A549 (cell line): Measurements from ENCODE around the gene WBP11. TPM values are rescaled to one million over a fixed set of nuclear protein-coding genes. Genes with fewer than 3 reads are reported as not detected.

Experiments
- ATAC-seq, 2 experiments: fragments of 200-7000 bp in 1 of 2; fragments of >200 bp in 1 of 2; cut with Nextera tagmentation in 1 of 2; cut with Tn5 transposase in 1 of 2; 3 replicates each; pipeline versions ENCODE4 v1.8.0 to v1.9.1; 2018 to 2020; ENCODE audit warnings: mild to moderate bottlenecking in 1 of 2, moderate library complexity in 1 of 2
- CTCF ChIA-PET: fragments of 300-600 bp; sonication (Branson Sonifier 250); formaldehyde crosslinking; extraction: SDS; loops from one replicate; lab custom pipeline; 2021; ENCODE audit warnings: antibody characterized with exemption, inconsistent platforms; lab: Yijun Ruan, JAX
- POLR2A ChIA-PET: fragments of 350-600 bp; formaldehyde crosslinking; extraction: SDS; loops from one replicate; lab custom pipeline; 2021; ENCODE audit warnings: antibody characterized with exemption, inconsistent platforms; lab: Yijun Ruan, JAX
- DNase-seq, 2 experiments: peaks; one replicate each; pipeline versions ENCODE4 v3.0.0 to v3.0.0-alpha.2; 2011 to 2016; ENCODE audit warnings: low read depth in 1 of 2, low spot score in 1 of 2
- FAIRE-seq: peaks from 2 replicates; lab custom pipeline; 2011; peaks lifted over from hg19 to GRCh38; lab: Jason Lieb, UNC
- H3K27ac ChIP-seq, 2 experiments: fragments of >200 bp; sonication (Bioruptor Twin); formaldehyde crosslinking; 3 replicates each; pipeline ENCODE4 v1.5.1; 2016 to 2017
- H3K4me1 ChIP-seq: fragments of >200 bp; sonication (Bioruptor Twin); formaldehyde crosslinking; 3 replicates; pipeline ENCODE4 v1.6.1; 2016
- H3K4me2 ChIP-seq: fragments of >200 bp; sonication (Bioruptor Twin); formaldehyde crosslinking; 3 replicates; pipeline ENCODE4 v1.6.1; 2016
- H3K4me3 ChIP-seq: fragments of >200 bp; sonication (Bioruptor Twin); formaldehyde crosslinking; 3 replicates; pipeline ENCODE4 v1.5.1; 2016
- H3K9me3 ChIP-seq: fragments of >200 bp; sonication (Bioruptor Twin); formaldehyde crosslinking; 3 replicates; pipeline ENCODE4 v1.6.1; 2016
- BCL3 ChIP-seq: fragments of >200 bp; sonication (Bioruptor Twin); formaldehyde crosslinking; IDR thresholded peaks from 3 replicates; pipeline ENCODE4 v1.6.1; 2016
- CEBPB ChIP-seq, 2 experiments: fragments of >200 bp in 1 of 2; sonication (Bioruptor Twin) in 1 of 2; formaldehyde crosslinking in 1 of 2; IDR thresholded peaks; 2 replicates each; pipeline ENCODE4 v1.6.1; 2012 to 2016
- CHD2 ChIP-seq: fragments of 150-350 bp; IDR thresholded peaks from 2 replicates; pipeline ENCODE4 v1.6.1; 2014; ENCODE audit warnings: low read length; ENCODE audit not compliant: partially characterized antibody
- E2F6 ChIP-seq: IDR thresholded peaks from 2 replicates; pipeline ENCODE4 v1.6.1; 2012; ENCODE audit warnings: low read depth, borderline replicate concordance
- FOSL2 ChIP-seq, 2 experiments: fragments of 450-650 bp in 1 of 2; fragments of >200 bp in 1 of 2; sonication (Bioruptor Twin) in 1 of 2; formaldehyde crosslinking; IDR thresholded peaks; 2 replicates each; pipeline versions ENCODE4 v1.5.0 to v1.6.1; 2016 to 2020; ENCODE audit warnings: mild to moderate bottlenecking in 1 of 2, moderate library complexity in 1 of 2
- HMGXB4 ChIP-seq: fragments of 250-450 bp; sonication (Bioruptor Pico); IDR thresholded peaks from 2 replicates; pipeline ENCODE4 v1.5.0; 2021; ENCODE audit warnings: mild to moderate bottlenecking, moderate library complexity, borderline replicate concordance
- HOXB5 ChIP-seq: fragments of 250-450 bp; sonication (Bioruptor Pico); IDR thresholded peaks from 2 replicates; pipeline ENCODE4 v1.5.0; 2020; ENCODE audit warnings: mild to moderate bottlenecking, moderate library complexity
- JUN ChIP-seq, 2 experiments: fragments of >200 bp; sonication (Bioruptor Twin); formaldehyde crosslinking; IDR thresholded peaks; 2 replicates in 1 of 2; 3 replicates in 1 of 2; pipeline ENCODE4 v1.6.1; 2016 to 2017
- JUNB ChIP-seq: fragments of >200 bp; sonication (Bioruptor Twin); formaldehyde crosslinking; IDR thresholded peaks from 2 replicates; pipeline ENCODE4 v1.6.1; 2016
- NFE2L2 ChIP-seq: fragments of 150-350 bp; conservative IDR thresholded peaks from 2 replicates; pipeline ENCODE4 v1.6.1; 2014; ENCODE audit warnings: low read length
- PHF8 ChIP-seq: fragments of 200-600 bp; sonication (generic); IDR thresholded peaks from 2 replicates; pipeline ENCODE4 v1.6.1; 2016; ENCODE audit warnings: low read depth, mild to moderate bottlenecking, antibody characterized with exemption, moderate library complexity, borderline replicate concordance
- POLR2A ChIP-seq: IDR thresholded peaks from 2 replicates; pipeline ENCODE4 v1.6.1; 2012; ENCODE audit warnings: mild to moderate bottlenecking, low read length
- POLR2AphosphoS2 ChIP-seq: conservative IDR thresholded peaks from 2 replicates; pipeline ENCODE4 v1.6.1; 2012; ENCODE audit warnings: low read length, improper control_type of control experiment, inconsistent platforms
- REST ChIP-seq: fragments of 200-600 bp; sonication (generic); IDR thresholded peaks from 2 replicates; pipeline ENCODE4 v1.6.1; 2016; ENCODE audit warnings: antibody characterized with exemption, mild to moderate bottlenecking, moderate library complexity
- RFX5 ChIP-seq: fragments of 450-650 bp; IDR thresholded peaks from 2 replicates; pipeline ENCODE4 v1.7.1; 2014; ENCODE audit warnings: antibody characterized with exemption, mild to moderate bottlenecking, moderate library complexity
- RNF2 ChIP-seq: fragments of 200-600 bp; sonication (generic); IDR thresholded peaks from 2 replicates; pipeline ENCODE4 v1.6.1; 2016; ENCODE audit warnings: low read depth, mild to moderate bottlenecking, antibody characterized with exemption, moderate library complexity, borderline replicate concordance
- SREBF2 ChIP-seq: fragments of 450-650 bp; IDR thresholded peaks from 2 replicates; pipeline ENCODE4 v1.6.1; 2014; ENCODE audit warnings: mild to moderate bottlenecking, moderate library complexity
- ZC3H11A ChIP-seq: fragments of 450-650 bp; IDR thresholded peaks from 2 replicates; pipeline ENCODE4 v1.6.1; 2014; ENCODE audit warnings: antibody characterized with exemption, mild to moderate bottlenecking
- WGBS: methylation state at CpG from one replicate; pipeline ENCODE4 v1.1.6; 2017; ENCODE audit errors: missing lambda C conversion rate; 5-methylcytosine and 5-hydroxymethylcytosine counted together
- polyA plus RNA-seq, 4 experiments: library from polyadenylated mRNA; depleted of rRNA in 3 of 4; stranded (reverse); fragments of >200 nt; fragmentation: RNase III in 1 of 4; extraction: RNeasy Plus Mini Kit Qiagen cat#74134 plus additional on column Dnase treatment in 1 of 4; gene quantifications; 2 replicates in 3 of 4; 3 replicates in 1 of 4; pipeline ENCODE4 v1.2.3, GENCODE V29; 2011 to 2017

The WBP11 gene
- polyA plus RNA-seq, 2 of the 4 experiments (the other 2 are of a cell fraction), result 45.7 to 50.3 TPM

- ChIA-PET POLR2A (interaction anchor here (0.9 to 3.9 kb wide), 5 partner anchors 12 to 220 kb away, joined by 3 to 44 read pairs (median 8); partner anchors contain the start of genes C12orf60 and WBP11), CTCF (interaction anchor here (0.9 to 5.9 kb wide), 5 partner anchors 14 to 221 kb away, joined by 3 to 28 read pairs (median 4); no protein-coding TSS in a partner anchor)
- no peak for FAIRE-seq
- peak overlapping the region; percentile 79 for H3K4me2 ChIP-seq
- 2% methylated on average over 1 of the region's 1 CpG for WGBS
- TF ChIP-seq CEBPB (IDR thresholded peaks at IDR 0.05), result peak in 1 of 2 experiments; percentile 2; a peak in 1 of 4 replicates
- no peak for TF ChIP-seq CHD2
- H3K4me1 ChIP-seq, result peaks cover 26% of the 10 kb centered on the region
- peak overlapping the region; percentile 83 to 94 for H3K27ac ChIP-seq
- ATAC-seq, result no peak
- no peak for DNase-seq
- no peaks in the 10 kb centered on the region for H3K9me3 ChIP-seq
- peak overlapping the region; percentile 78 for H3K4me3 ChIP-seq
These were observed 27.7 kb downstream of the WBP11 start for GRCh38 chr12:14775636-14775980.

GRCh38 chr12:14774906-14775635 lies 28.2 kb downstream of the WBP11 start:
- Histone ChIP-seq H3K9me3 (no peaks in the 10 kb centered on the region), H3K4me1 (peaks cover 26% of the 10 kb centered on the region), H3K4me2 (peak overlapping the region; percentile 79), H3K4me3 (peak overlapping the region; percentile 78), H3K27ac (peak overlapping the region; percentile 83 to 94)
- DNase-seq, result peak; percentile 33 to 36
- no peak for TF ChIP-seq JUNB
- peak; percentile 35; the same call in 1 of the 2 replicates for TF ChIP-seq POLR2A
- TF ChIP-seq RNF2, result no peak
- TF ChIP-seq SREBF2, result no peak
- TF ChIP-seq ZC3H11A, result 0 out of 2 replicates have a peak, but pooled peaks have one; percentile 2
- no peak for TF ChIP-seq FOSL2 (IDR thresholded peaks at IDR 0.05)
- peak; percentile 62 for TF ChIP-seq FOSL2 (CRISPR knock-in tag; IDR thresholded peaks at IDR 0.05)
- TF ChIP-seq CEBPB (IDR thresholded peaks at IDR 0.05), result peak; percentile 77 to 84
- TF ChIP-seq BCL3, result no peak
- under 1% methylated on average over 32 of the region's 34 CpGs for WGBS
- ChIA-PET POLR2A (interaction anchor here (0.7 to 3.9 kb wide), 11 partner anchors 9 to 545 kb away, joined by 3 to 44 read pairs (median 4); partner anchors contain the start of genes C12orf60 and WBP11), CTCF (interaction anchor here (0.6 to 5.9 kb wide), 6 partner anchors 15 to 494 kb away, joined by 3 to 28 read pairs (median 4); no protein-coding TSS in a partner anchor)
- no peak for FAIRE-seq
- peak; percentile 21 to 37; a peak in 4 of 6 replicates for ATAC-seq

- FAIRE-seq, result no peak
- WGBS, result 3% methylated on average over 44 of the region's 67 CpGs
- 0 out of 3 replicates have a peak, but pooled peaks have one; percentile 73 for TF ChIP-seq BCL3
- peak; percentile 19; the same call in 1 of the 2 replicates for TF ChIP-seq RFX5
- TF ChIP-seq POLR2A, result peak; percentile 97
- peak; percentile 87 for TF ChIP-seq PHF8
- TF ChIP-seq HOXB5 (CRISPR knock-in tag), result no peak
- TF ChIP-seq POLR2AphosphoS2, result no peak
- TF ChIP-seq SREBF2, result no peak
- no peak; the same call in 1 of the 2 replicates for TF ChIP-seq HMGXB4 (CRISPR knock-in tag)
- peak; percentile 46; the same call in 1 of the 2 replicates for TF ChIP-seq REST
- TF ChIP-seq E2F6, result 0 out of 2 replicates have a peak, but pooled peaks have one; percentile 59
- no peak for TF ChIP-seq NFE2L2
- peak; percentile 64 to 78; a peak in 4 of 5 replicates for TF ChIP-seq JUN (IDR thresholded peaks at IDR 0.05)
These were observed 29.0 kb downstream of the WBP11 start for GRCh38 chr12:14774074-14774905.

More at GRCh38 chr12:14774074-14774905, 29.0 kb downstream of the WBP11 start:
- ATAC-seq, result peak; percentile 68 to 85
- ChIA-PET CTCF (interaction anchor here (0.7 to 5.9 kb wide), 8 partner anchors 10 to 495 kb away, joined by 3 to 28 read pairs (median 4); partner anchors contain the start of gene RERG), POLR2A (interaction anchor here (1.0 to 3.9 kb wide), 10 partner anchors 8 to 221 kb away, joined by 3 to 44 read pairs (median 4); partner anchors contain the start of genes C12orf60 and WBP11)
- DNase-seq, result peak; percentile 97 to 98
- Histone ChIP-seq H3K4me3 (peak overlapping the region; percentile 78), H3K4me1 (peaks cover 26% of the 10 kb centered on the region), H3K4me2 (peak overlapping the region; percentile 79), H3K9me3 (no peaks in the 10 kb centered on the region), H3K27ac (peak overlapping the region; percentile 83 to 94)
